CD4-positive, alpha-beta memory T cell (primary cell): ENCODE results near the gene SMYD3. TPM values are rescaled to one million over a fixed set of nuclear protein-coding genes. Genes with fewer than 3 reads are reported as not detected.

Experiments used
- CTCF ChIA-PET: fragments of 350-600 bp; sonication (Branson Sonifier 250); formaldehyde crosslinking; loops from one replicate; lab custom pipeline; 2021; ENCODE audit warnings: inconsistent platforms; ENCODE audit not compliant: partially characterized antibody; lab: Charles Lee
- POLR2A ChIA-PET: fragments of 350-600 bp; sonication (Branson Sonifier 250); formaldehyde crosslinking; loops from one replicate; lab custom pipeline; 2021; ENCODE audit not compliant: partially characterized antibody; lab: Charles Lee
- DNase-seq, 5 donors: peaks; one replicate each; pipeline versions ENCODE4 v3.0.0 to v3.0.0-alpha.2; 2020 to 2022; ENCODE audit warnings: mixed read lengths in 1 of 5
- H3K27ac ChIP-seq: one replicate; pipeline ENCODE4 v1.7.0; 2013; ENCODE audit warnings: low read depth, low read length
- H3K27me3 ChIP-seq: 2 replicates; pipeline ENCODE4 v1.7.0; 2013; ENCODE audit warnings: mild to moderate bottlenecking, low read length, moderate library complexity; ENCODE audit not compliant: insufficient read depth
- H3K36me3 ChIP-seq: 2 replicates; pipeline ENCODE4 v1.7.0; 2013; ENCODE audit warnings: mild to moderate bottlenecking, low read length, moderate library complexity; ENCODE audit not compliant: insufficient read depth
- H3K4me1 ChIP-seq: 2 replicates; pipeline ENCODE4 v1.7.0; 2013; ENCODE audit warnings: mild to moderate bottlenecking, low read length, moderate library complexity; ENCODE audit not compliant: insufficient read depth
- H3K4me3 ChIP-seq, 2 donors: one replicate each; pipeline ENCODE4 v1.7.0; 2013; ENCODE audit warnings: low read length in 2 of 2, mild to moderate bottlenecking in 1 of 2
- H3K9me3 ChIP-seq, 2 donors: one replicate each; pipeline ENCODE4 v1.7.0; 2013; ENCODE audit warnings: low read length in 2 of 2, control low read depth in 1 of 2; ENCODE audit not compliant: control insufficient read depth in 1 of 2
- H3K27ac Mint-ChIP-seq, 7 donors: one replicate each; pipeline ENCODE4 v1.8.0; 2020 to 2021; ENCODE audit warnings: mixed read lengths in 7 of 7, mild to moderate bottlenecking in 6 of 7, inconsistent platforms in 3 of 7, moderate library complexity in 3 of 7
- H3K27me3 Mint-ChIP-seq, 2 donors: one replicate each; pipeline ENCODE4 v1.8.0; 2020 to 2021; ENCODE audit warnings: mixed read lengths in 2 of 2
- H3K36me3 Mint-ChIP-seq, 2 donors: one replicate each; pipeline ENCODE4 v1.8.0; 2020 to 2021; ENCODE audit warnings: mixed read lengths in 2 of 2, inconsistent platforms in 1 of 2, mild to moderate bottlenecking in 1 of 2
- H3K4me1 Mint-ChIP-seq, 4 donors: one replicate each; pipeline ENCODE4 v1.8.0; 2020 to 2021; ENCODE audit warnings: mixed read lengths in 4 of 4, mild to moderate bottlenecking in 1 of 4
- H3K4me3 Mint-ChIP-seq, 8 donors: one replicate each; pipeline ENCODE4 v1.8.0; 2020 to 2021; ENCODE audit warnings: mixed read lengths in 8 of 8, mild to moderate bottlenecking in 7 of 8, moderate library complexity in 6 of 8, inconsistent platforms in 3 of 8
- H3K9me3 Mint-ChIP-seq, 8 donors: one replicate each; pipeline ENCODE4 v1.8.0; 2020 to 2021; ENCODE audit warnings: mixed read lengths in 8 of 8, mild to moderate bottlenecking in 5 of 8, inconsistent platforms in 3 of 8, moderate library complexity in 1 of 8
- intact Hi-C: fragments of 100-400 bp; cut with micrococcal nuclease; formaldehyde crosslinking; loops from one replicate; pipeline ENCODE4 v1.15.1; 2023
- polyA plus RNA-seq, 2 donors: library from polyadenylated mRNA; unstranded; fragments of 300-500 nt; fragmentation: Illumina TruSeq; gene quantifications; one replicate each; pipeline ENCODE4 v1.2.3, GENCODE V29; 2021
- total RNA-seq, 2 experiments: library from RNA; stranded (reverse); gene quantifications; one replicate each; pipeline ENCODE4 v1.2.3, GENCODE V29; 2021

SMYD3 gene
- total and polyA plus RNA-seq, 4 experiments from 2014 or later = 19.5 to 28.9 (median 22.9) TPM

DNA sequence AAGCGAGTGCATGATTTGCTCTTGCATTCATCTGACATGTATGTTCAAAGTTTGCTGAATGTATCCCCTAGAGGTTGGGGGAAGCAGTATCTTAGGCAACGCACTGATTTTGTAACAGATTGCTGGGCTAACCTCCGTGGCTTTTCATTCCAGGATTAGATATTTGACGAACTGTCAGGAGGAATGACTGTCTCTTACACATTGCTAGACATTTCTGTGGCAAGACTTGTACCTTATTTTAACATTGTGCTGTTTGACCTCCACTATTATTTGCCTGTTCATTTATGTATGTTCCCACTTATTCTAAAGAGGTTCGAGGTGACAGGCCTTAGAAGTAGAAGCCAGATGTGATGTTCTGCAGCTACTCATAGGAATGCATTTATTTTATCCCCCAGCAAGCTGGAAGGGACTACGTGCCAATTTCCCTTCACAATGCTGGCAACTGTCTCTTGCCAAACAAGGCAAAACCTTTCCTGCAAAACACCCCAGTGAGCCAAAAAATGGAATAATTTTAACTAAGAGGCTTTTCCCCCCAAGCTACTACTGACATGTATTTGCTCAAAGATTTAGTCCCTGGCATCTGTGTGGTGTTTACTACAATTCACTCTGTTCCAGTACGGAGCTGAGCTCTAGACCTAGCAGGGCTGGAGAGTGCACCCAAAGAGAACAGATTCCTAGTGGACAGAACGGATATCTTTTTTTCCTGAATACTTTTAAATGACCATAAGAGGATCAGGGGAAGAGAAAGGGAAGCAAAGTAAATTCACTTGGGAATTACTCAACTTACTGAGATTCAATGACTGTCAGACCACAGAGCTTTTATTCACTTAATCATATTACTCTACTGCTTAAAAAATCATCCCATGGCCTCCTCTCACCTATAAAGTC, 646.2 kb downstream of the SMYD3 start:
- CTCF ChIA-PET = no interaction called here

DNA sequence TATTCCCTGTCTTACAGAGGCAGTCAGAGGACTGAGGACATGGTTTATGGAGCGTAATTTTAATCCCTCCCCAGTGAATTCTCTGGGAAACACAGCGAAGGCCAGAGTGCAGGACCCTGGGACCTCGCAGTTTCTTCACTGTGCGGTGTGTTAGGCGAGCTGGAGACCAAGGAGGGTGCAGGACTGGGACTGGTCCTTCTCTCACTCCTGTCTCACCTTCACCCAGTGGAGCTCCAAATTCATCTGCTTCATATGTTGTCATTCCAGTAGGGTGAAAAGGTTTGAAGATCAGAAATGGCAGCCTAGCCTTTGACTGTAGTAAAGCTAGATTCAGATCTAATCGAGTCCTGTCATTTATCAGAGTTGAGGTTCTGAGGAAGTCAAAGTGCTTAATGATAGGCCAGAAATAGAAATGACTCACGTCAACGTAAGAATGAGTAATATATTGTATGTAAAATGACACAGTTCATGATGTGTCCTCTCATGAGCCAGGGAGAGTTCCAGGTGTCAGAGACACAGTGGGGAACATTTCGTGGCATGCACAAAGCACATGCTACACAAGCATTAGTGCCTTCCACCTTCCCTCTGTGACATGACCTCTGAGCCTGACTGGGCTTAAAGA, 647.5 kb downstream of the SMYD3 start:
- Histone ChIP-seq H3K4me1 (no peaks in the 10 kb centered on the region), H3K27ac (no peak overlapping the region), H3K27me3 (no peaks in the 10 kb centered on the region), H3K36me3 (peaks cover 10% of the 10 kb centered on the region), H3K9me3 (no peaks in the 10 kb centered on the region), H3K4me3 (no peak overlapping the region)
- Mint-ChIP-seq H3K4me3 (no peak overlapping the region), H3K27ac (no peak overlapping the region), H3K9me3 (peaks cover 0 to 4% (median 1%) of the 10 kb centered on the region in 8 donors), H3K27me3 (no peaks in the 10 kb centered on the region), H3K36me3 (peaks cover 42 to 79% of the 10 kb centered on the region in 2 donors), H3K4me1 (no peaks in the 10 kb centered on the region)
- ChIA-PET POLR2A (no interaction called here), CTCF (interaction anchor here (1.2 to 1.4 kb wide), 2 partner anchors 29 to 144 kb away, joined by 4 to 5 read pairs; no protein-coding TSS in a partner anchor)
- intact Hi-C loops = no loop called here
- no peak for DNase-seq

More for the DNA sequence above, 646.2 kb downstream of the SMYD3 start:
- H3K9me3 ChIP-seq = no peaks in the 10 kb centered on the region
- DNase-seq = no peak
- no peak overlapping the region for H3K4me3 ChIP-seq
- POLR2A ChIA-PET = no interaction called here
- no peak overlapping the region for H3K27ac Mint-ChIP-seq
- no peaks in the 10 kb centered on the region for H3K27me3 ChIP-seq
- H3K4me1 ChIP-seq = no peaks in the 10 kb centered on the region
- H3K4me1 Mint-ChIP-seq = no peaks in the 10 kb centered on the region
- peaks cover 36 to 72% of the 10 kb centered on the region in 2 donors for H3K36me3 Mint-ChIP-seq
- H3K4me3 Mint-ChIP-seq = no peak overlapping the region
- peaks cover 0 to 2% (median 0%) of the 10 kb centered on the region in 8 donors for H3K9me3 Mint-ChIP-seq
- intact Hi-C loops = no loop called here
- H3K27me3 Mint-ChIP-seq = no peaks in the 10 kb centered on the region
- no peak overlapping the region for H3K27ac ChIP-seq
- peaks cover 10% of the 10 kb centered on the region for H3K36me3 ChIP-seq

DNA sequence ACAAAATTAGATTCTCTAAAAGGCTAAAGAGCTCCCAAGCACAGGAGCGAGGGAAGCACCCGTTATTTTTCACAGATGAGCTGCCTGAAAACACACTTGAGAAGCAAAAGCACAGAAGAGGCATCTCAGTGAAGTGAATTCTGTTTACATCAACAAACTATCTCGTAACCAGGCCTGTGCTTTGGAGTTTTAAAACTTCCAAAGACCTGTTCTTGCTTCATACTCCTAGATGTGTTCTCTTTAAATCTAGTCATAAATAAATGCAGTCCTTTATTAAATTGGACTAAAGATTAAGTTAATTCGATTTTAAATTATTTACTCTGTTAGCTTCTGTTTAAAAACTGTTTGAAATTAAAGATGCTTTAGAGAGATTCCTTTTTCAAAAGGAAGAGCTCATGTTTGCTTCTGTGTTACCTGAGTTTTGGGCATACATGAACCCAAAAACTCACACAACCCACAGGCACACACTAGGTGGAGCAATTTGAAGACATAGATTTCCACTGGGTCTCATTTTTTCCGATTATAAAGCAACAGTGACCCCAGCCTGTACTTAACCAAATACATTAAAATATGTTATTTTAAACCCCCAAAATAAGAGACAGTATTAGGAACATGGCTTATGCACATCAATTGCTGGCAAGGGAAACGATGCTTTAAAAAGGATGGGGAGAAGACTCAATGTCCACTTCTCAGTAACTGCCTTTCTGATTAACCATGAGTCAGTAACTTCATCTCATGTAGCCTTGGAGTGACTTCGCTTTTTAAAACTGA, 648.2 kb downstream of the SMYD3 start:
- H3K27ac Mint-ChIP-seq = no peak overlapping the region
- H3K9me3 Mint-ChIP-seq = peaks cover 0 to 7% (median 4%) of the 10 kb centered on the region in 8 donors
- no peak for DNase-seq
- no peaks in the 10 kb centered on the region for H3K4me1 Mint-ChIP-seq
- Histone ChIP-seq H3K27me3 (no peaks in the 10 kb centered on the region), H3K36me3 (peaks cover 10% of the 10 kb centered on the region), H3K4me1 (no peaks in the 10 kb centered on the region), H3K9me3 (no peaks in the 10 kb centered on the region), H3K27ac (no peak overlapping the region), H3K4me3 (no peak overlapping the region)
- POLR2A ChIA-PET = no interaction called here
- CTCF ChIA-PET = interaction anchor here (1.1 to 1.4 kb wide), 3 partner anchors 30 to 703 kb away, joined by 3 to 5 read pairs (median 4); no protein-coding TSS in a partner anchor
- H3K4me3 Mint-ChIP-seq = no peak overlapping the region
- H3K36me3 Mint-ChIP-seq = peaks cover 46 to 85% of the 10 kb centered on the region in 2 donors
- intact Hi-C loops = no loop called here
- no peaks in the 10 kb centered on the region for H3K27me3 Mint-ChIP-seq

DNA sequence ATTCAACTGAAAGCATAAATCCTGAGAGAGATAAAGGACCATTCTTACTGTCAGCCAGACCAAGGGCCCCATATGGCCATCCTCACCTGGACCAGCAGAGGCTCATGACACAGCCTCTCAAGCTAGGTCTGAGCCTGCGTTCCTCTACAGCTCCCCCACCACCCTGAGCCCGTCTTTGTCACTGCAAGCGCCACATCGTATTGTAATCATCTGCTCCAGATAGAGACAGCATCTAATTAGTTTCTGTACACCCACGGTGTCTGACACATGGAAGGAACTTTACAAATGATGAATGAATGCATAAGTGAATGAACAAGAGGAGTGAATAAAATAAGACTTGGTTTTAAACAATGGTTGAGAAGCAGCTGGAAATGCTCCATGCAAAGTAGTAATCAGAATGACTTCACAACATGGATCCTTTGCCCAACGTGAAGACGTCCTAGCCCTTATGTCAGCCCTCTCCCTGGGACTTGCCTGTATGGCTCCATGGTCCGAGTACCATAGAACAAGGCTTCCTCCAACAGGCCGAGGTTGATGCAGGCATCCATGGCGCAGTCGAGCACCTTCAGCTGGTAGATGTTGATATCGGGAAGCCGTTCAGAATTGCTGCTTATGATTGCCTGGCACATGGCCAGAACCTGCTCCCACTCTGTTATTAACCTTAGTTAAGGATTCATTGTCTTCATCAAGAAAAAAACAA, 648.9 kb downstream of the SMYD3 start:
- POLR2A ChIA-PET = no interaction called here
- H3K27ac ChIP-seq = no peak overlapping the region
- Mint-ChIP-seq H3K9me3 (peaks cover 0 to 7% (median 4%) of the 10 kb centered on the region in 8 donors), H3K27me3 (no peaks in the 10 kb centered on the region), H3K36me3 (peaks cover 41 to 83% of the 10 kb centered on the region in 2 donors), H3K27ac (no peak overlapping the region), H3K4me1 (no peaks in the 10 kb centered on the region), H3K4me3 (no peak overlapping the region)
- no peaks in the 10 kb centered on the region for H3K4me1 ChIP-seq
- no peak for DNase-seq
- CTCF ChIA-PET = interaction anchor here (0.6 to 1.4 kb wide), 4 partner anchors 31 to 702 kb away, joined by 3 to 5 read pairs (median 4); no protein-coding TSS in a partner anchor
- H3K4me3 ChIP-seq = no peak overlapping the region
- intact Hi-C loops = no loop called here
- no peaks in the 10 kb centered on the region for H3K9me3 ChIP-seq
- no peaks in the 10 kb centered on the region for H3K27me3 ChIP-seq
- H3K36me3 ChIP-seq = peaks cover 7% of the 10 kb centered on the region

DNA sequence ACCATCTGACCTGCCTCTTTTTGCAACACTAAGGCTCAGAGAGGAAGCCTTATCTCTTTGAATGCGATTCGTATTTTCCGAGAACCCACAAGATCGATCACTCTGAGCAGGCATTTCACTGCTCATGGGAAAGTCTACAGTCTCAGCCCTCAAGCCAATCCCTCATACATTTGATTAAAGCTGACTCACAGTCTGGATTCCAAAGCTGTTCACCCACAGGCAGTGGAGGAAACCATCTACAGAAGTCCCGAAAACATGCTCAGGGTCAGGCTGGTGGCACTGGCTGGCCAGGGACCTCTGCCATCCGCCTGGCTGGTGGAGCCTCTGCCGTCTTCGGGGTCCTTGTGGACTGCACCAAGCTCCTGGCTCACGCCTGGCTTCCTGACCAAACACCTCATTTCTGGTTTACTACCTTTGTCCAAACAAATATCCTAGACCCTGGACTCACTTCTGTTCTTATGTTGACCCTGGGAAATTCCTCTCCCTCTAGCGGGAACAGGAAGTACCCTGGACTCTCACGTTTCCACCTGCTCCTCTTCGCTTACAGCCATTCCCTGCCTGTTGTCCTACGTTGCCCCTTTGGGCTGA, 650.0 kb downstream of the SMYD3 start:
- H3K4me3 ChIP-seq = no peak overlapping the region
- Mint-ChIP-seq H3K4me1 (no peaks in the 10 kb centered on the region), H3K4me3 (no peak overlapping the region), H3K9me3 (peaks cover 0 to 7% (median 4%) of the 10 kb centered on the region in 8 donors), H3K27ac (no peak overlapping the region), H3K36me3 (peaks cover 45 to 80% of the 10 kb centered on the region in 2 donors), H3K27me3 (no peaks in the 10 kb centered on the region)
- H3K27me3 ChIP-seq = no peaks in the 10 kb centered on the region
- no peaks in the 10 kb centered on the region for H3K36me3 ChIP-seq
- intact Hi-C loops = no loop called here
- ChIA-PET CTCF (no interaction called here), POLR2A (no interaction called here)
- H3K9me3 ChIP-seq = no peaks in the 10 kb centered on the region
- DNase-seq = no peak
- no peak overlapping the region for H3K27ac ChIP-seq
- H3K4me1 ChIP-seq = no peaks in the 10 kb centered on the region

DNA sequence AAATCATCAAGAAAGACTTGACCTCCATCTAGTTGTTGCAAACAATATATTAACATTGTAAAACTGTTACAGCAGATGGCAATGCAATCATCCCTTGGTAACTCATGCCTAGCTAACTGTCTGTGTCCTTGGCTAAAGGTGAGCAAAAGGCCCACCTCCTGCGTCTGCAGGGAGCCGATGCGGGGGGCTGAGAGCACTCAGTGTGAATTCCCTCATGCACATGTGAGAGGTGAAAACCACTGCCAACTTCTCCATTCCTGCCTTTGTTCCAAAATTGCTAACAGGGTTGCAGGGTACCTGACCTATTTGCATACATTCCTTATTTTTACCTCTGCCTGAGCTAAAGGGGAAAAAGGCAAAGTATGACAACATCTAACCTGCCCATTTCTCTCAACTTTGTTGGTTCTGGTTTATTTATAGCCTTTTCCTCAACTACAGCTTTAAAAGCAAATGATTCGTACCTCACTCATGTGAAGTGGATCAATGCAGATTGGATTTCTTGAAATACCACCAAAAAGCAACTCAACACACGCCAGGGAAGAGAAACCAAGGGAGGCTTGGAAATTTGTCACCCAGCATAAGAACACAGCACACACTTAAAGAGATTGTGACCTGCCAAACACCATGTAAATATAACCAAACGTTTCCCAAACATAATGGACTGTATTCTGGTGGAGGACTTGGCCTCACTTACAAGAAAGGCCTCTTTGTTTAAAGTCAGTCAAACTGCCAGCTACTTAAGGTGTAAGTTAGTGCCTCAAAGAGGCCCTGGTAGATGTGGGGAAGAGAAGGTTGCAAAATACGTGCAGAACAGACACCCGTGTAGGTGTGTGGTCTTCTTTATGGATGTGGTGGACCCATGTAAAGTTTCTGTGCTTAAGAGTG, 651.0 kb downstream of the SMYD3 start:
- H3K4me3 Mint-ChIP-seq = no peak overlapping the region
- CTCF ChIA-PET = no interaction called here
- Histone ChIP-seq H3K4me3 (no peak overlapping the region), H3K9me3 (no peaks in the 10 kb centered on the region), H3K4me1 (no peaks in the 10 kb centered on the region), H3K27ac (no peak overlapping the region), H3K27me3 (no peaks in the 10 kb centered on the region), H3K36me3 (no peaks in the 10 kb centered on the region)
- no peak overlapping the region for H3K27ac Mint-ChIP-seq
- no peaks in the 10 kb centered on the region for H3K27me3 Mint-ChIP-seq
- H3K36me3 Mint-ChIP-seq = peaks cover 43 to 80% of the 10 kb centered on the region in 2 donors
- intact Hi-C loops = no loop called here
- peaks cover 0 to 7% (median 4%) of the 10 kb centered on the region in 8 donors for H3K9me3 Mint-ChIP-seq
- DNase-seq = no peak
- POLR2A ChIA-PET = no interaction called here
- H3K4me1 Mint-ChIP-seq = no peaks in the 10 kb centered on the region
